Measurements from ENCODE around the gene KCNH8.

KCNH8 gene

DNA sequence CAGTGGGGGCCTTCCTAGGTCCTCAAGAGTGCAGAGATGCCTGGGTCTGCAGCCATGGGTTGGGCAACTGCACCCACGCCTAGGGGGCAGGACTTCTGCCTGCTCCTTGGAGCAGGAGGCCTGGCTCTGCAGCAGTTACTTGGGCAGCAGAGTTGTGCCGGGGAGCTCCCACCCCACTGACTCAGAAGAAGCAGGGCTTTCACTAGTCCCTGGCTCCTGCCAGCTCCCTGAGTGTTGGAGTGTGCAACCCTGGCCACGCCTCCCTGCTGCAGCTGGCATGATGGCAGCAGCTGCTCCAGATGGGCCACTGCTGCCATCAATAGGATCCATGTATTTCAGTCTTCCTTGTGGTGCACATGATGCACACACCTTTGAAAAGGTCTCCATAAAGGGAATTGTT lies 40.6 kb upstream of the KCNH8 start:
- no peak for DNase-seq (ENCODE audit: extremely low spot score)
- TF ChIP-seq SP1 (IDR thresholded peaks at IDR 0.05) (no peak), FOXK2 (IDR thresholded peaks at IDR 0.05) (no peak), ARNT (IDR thresholded peaks at IDR 0.05) (no peak)
- POLR2A ChIA-PET = no interaction called here
- CTCF ChIA-PET = no interaction called here

DNA sequence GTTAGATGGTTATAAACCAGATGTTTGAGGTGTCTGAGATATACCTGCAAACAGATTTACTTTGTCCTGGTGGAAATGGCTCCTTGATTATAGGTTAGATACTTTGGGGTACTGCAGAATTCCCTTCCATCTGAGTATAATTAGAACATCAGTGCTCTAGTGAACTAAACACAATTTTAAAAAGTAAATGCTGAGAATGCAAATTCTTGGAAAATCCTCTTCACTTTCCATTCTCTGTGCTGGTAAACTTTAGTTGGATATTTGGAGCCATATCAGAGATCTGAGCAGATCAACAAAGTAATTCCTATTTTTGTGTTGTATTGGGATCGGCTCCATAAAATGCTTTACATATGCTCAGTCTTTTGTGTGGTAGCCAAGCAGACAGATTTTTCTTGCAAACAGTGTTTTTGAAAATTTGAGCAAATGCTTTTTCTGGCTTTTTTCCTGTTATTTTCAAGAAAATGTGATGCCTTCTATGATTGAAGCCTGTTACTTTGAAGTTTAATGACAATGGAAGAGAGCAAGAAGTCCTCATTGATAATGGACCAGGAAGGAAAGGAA lies 37.9 kb upstream of the KCNH8 start:
- ChIA-PET CTCF (no interaction called here), POLR2A (no interaction called here)
- TF ChIP-seq, protein P1, sequence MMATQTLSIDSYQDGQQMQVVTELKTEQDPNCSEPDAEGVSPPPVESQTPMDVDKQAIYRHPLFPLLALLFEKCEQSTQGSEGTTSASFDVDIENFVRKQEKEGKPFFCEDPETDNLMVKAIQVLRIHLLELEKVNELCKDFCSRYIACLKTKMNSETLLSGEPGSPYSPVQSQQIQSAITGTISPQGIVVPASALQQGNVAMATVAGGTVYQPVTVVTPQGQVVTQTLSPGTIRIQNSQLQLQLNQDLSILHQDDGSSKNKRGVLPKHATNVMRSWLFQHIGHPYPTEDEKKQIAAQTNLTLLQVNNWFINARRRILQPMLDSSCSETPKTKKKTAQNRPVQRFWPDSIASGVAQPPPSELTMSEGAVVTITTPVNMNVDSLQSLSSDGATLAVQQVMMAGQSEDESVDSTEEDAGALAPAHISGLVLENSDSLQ (IDR thresholded peaks at IDR 0.05) = no peak
- TF ChIP-seq LEF1 (IDR thresholded peaks at IDR 0.05; ENCODE audit: borderline replicate concordance) (no peak), ARNT (IDR thresholded peaks at IDR 0.05) (no peak), FOXM1 (IDR thresholded peaks at IDR 0.05; ENCODE audit: borderline replicate concordance) (no peak), L3MBTL2 (conservative IDR thresholded peaks at IDR 0.05) (no peak), TARDBP (IDR thresholded peaks at IDR 0.05) (no peak), NFRKB (IDR thresholded peaks at IDR 0.05) (no peak), SP1 (IDR thresholded peaks at IDR 0.05) (no peak)
- DNase-seq (ENCODE audit: extremely low spot score) = no peak

DNA sequence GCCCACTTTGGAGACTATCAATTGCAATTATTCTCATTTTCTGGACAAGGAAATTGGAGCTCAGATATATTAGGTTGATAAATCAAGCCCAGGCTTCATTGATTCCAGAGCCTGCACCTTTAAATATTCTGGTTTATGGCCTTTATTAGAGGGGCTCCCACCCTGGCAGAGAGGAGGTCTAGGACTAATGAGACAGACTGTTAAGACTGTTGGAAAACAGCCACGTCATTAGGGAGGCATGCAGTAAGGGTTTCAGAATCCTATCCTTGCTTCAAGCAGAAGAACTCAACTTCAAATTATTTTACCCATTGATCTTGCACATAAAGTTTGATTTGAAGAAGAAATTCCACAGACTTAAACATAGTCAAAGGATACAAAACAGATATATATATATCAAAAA lies 33.8 kb upstream of the KCNH8 start:
- ChIA-PET CTCF (no interaction called here), POLR2A (no interaction called here)
- no peak for TF ChIP-seq ARNT (IDR thresholded peaks at IDR 0.05)
- TF ChIP-seq BHLHE40 (IDR thresholded peaks at IDR 0.05; ENCODE audit: borderline replicate concordance) = no peak
- TF ChIP-seq NFRKB (IDR thresholded peaks at IDR 0.05) = no peak
- TF ChIP-seq LEF1 (IDR thresholded peaks at IDR 0.05; ENCODE audit: borderline replicate concordance) = no peak
- no peak for TF ChIP-seq HDGF (IDR thresholded peaks at IDR 0.05; ENCODE audit: borderline replicate concordance)
- no peak for TF ChIP-seq ZNF384 (IDR thresholded peaks at IDR 0.05)
- no peak for DNase-seq (ENCODE audit: extremely low spot score)

DNA sequence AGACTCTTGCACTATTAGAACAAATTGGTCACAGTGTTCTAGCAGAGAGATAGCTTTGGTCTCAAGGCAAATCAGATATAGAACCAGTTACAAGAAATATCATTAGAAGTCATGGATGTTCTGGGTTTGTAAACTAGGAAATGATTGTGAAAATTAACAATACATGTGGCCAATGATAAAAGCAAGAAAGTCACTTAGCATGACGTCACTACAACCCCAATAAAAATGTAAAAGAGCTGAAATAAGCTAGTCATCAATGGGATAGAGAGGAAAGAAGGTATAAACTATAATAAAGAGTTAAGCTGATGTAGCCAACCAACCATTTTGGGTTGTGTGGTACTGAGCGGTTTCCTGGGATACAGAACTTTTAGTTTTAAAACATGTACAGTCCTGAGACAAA lies 32.1 kb upstream of the KCNH8 start:
- CTCF ChIA-PET = no interaction called here
- TF ChIP-seq NFRKB (IDR thresholded peaks at IDR 0.05) = no peak
- TF ChIP-seq FOXA1 (IDR thresholded peaks at IDR 0.05) = no peak
- no peak for TF ChIP-seq FOXM1 (IDR thresholded peaks at IDR 0.05; ENCODE audit: borderline replicate concordance)
- no peak for TF ChIP-seq SUZ12 (IDR thresholded peaks at IDR 0.05)
- no peak for TF ChIP-seq TARDBP (IDR thresholded peaks at IDR 0.05)
- POLR2A ChIA-PET = no interaction called here
- no peak for DNase-seq (ENCODE audit: extremely low spot score)

DNA sequence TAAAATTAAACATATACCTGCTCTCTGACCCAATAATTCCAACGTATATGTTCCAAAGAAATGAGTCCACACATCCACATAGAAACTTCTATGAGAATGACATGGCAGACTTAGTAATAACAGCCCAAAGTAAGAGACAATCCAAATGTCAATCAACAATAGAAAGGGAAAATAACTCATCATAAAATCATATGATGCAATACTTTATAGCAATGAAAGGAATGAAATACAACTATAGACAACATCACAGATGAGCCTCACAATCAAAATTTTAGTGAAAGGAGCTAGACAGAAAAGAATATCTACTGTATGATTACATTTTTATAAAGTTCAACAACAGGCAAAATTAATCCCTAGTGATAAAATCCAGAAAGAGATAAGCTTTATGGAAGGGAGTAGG lies 23.6 kb upstream of the KCNH8 start:
- TF ChIP-seq, protein P1 (IDR thresholded peaks at IDR 0.05) = 0 out of 2 replicates have a peak, but pooled peaks have one; percentile 12
- no peak for TF ChIP-seq FOXM1 (IDR thresholded peaks at IDR 0.05; ENCODE audit: borderline replicate concordance)
- no peak for DNase-seq (ENCODE audit: extremely low spot score)
- POLR2A ChIA-PET = no interaction called here
- CTCF ChIA-PET = no interaction called here

DNA sequence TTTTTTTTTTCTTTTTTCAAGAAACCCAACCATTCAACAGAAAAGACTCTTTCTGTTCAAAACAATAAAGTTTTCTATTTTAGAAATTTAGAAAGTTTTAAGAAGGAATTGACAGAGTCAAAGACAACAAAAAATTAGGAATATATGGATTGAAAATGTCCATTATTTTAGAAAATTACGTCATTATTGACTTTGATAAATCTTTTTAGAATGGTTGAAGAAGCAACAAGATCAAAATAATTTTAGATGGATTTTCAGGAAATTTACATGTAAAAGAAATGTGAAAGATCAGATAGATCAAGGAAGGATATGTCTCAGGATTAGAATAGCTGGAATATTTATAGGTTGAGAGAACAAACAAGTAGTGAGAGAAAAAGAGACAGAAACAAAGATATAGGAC lies 8.4 kb upstream of the KCNH8 start:
- no peak for DNase-seq (ENCODE audit: extremely low spot score)
- ChIA-PET POLR2A (no interaction called here), CTCF (no interaction called here)
- TF ChIP-seq ELF4 (IDR thresholded peaks at IDR 0.05) = no peak
- TF ChIP-seq HDGF (IDR thresholded peaks at IDR 0.05; ENCODE audit: borderline replicate concordance) = no peak
- no peak for TF ChIP-seq FOXA1 (IDR thresholded peaks at IDR 0.05)
- TF ChIP-seq CTBP1 (IDR thresholded peaks at IDR 0.05; ENCODE audit: borderline replicate concordance) = no peak
- TF ChIP-seq BHLHE40 (IDR thresholded peaks at IDR 0.05; ENCODE audit: borderline replicate concordance) = no peak
- TF ChIP-seq, protein P1 (IDR thresholded peaks at IDR 0.05) = no peak
- no peak for TF ChIP-seq SP1 (IDR thresholded peaks at IDR 0.05)
- no peak for TF ChIP-seq NFRKB (IDR thresholded peaks at IDR 0.05)
- TF ChIP-seq FOXK2 (IDR thresholded peaks at IDR 0.05) = no peak
- TF ChIP-seq LEF1 (IDR thresholded peaks at IDR 0.05; ENCODE audit: borderline replicate concordance) = no peak

DNA sequence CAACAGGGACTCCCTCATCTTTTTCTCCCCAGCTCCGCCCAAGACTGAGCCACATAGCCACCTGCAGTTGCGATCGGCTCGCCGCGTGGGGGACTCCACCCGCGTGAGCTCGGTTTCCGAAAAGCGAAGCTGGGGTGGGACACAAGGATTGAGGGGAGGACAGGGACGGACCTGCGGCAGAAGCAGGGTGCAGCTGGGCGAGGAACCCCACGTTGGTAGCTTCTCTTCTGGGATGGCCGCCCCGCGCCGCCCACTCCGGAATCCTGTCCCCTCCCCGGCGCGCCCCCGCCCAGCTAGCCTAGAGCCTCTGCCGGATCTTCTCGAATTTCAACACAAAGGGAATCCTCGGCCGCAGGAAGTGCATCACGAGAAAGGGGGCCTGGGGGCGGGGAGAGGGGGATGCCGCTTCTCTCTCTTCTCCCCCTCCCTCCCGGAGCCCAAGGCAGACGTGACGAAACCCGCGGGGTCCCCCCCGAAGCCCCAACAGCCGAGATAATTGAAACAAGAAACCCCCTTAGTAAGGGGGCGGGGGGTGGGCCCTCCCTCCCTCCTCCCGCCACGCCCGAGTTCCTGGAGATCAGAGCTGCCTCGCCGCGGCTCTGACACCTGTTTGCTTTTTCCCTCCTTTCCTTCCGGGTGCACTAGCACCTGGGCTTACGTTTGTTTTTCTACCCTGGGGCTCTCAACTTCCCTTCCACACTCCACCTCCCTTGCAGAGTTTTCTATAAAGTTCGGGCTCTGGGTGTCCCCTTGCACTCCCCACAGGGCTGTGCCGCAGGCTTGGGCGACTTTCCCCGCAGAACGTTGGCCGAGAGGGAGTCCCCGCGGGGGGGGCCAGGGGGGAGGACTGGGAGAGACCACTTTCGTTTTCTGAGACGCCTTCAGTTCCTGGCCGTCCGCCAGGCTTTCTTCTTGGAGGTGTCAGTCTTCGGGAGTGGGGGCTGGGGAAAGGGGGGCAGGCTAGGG lies 1.3 kb upstream of the KCNH8 start:
- CTCF ChIA-PET = no interaction called here
- TF ChIP-seq CTBP1 (IDR thresholded peaks at IDR 0.05; ENCODE audit: borderline replicate concordance) = no peak
- TF ChIP-seq L3MBTL2 (conservative IDR thresholded peaks at IDR 0.05) = peak; percentile 94
- POLR2A ChIA-PET = no interaction called here
- DNase-seq (ENCODE audit: extremely low spot score) = peak; percentile 61
